ENCODE measurements around the gene NDUFA1. TPM values are rescaled to one million over a fixed set of nuclear protein-coding genes. Genes with fewer than 3 reads are reported as not detected.
A peak's percentile ranks its signal among the peaks of the same experiment; 100 is the strongest.
"Not testable (repeated sequence)": the region's sequence is repeated elsewhere in the genome, so short reads cannot be mapped to it uniquely, and the experiment has no call there.

The NDUFA1 gene
- total RNA-seq, 6 experiments from 2014 or later: 45.9 to 74.1 (median 65.1) TPM

DNA sequence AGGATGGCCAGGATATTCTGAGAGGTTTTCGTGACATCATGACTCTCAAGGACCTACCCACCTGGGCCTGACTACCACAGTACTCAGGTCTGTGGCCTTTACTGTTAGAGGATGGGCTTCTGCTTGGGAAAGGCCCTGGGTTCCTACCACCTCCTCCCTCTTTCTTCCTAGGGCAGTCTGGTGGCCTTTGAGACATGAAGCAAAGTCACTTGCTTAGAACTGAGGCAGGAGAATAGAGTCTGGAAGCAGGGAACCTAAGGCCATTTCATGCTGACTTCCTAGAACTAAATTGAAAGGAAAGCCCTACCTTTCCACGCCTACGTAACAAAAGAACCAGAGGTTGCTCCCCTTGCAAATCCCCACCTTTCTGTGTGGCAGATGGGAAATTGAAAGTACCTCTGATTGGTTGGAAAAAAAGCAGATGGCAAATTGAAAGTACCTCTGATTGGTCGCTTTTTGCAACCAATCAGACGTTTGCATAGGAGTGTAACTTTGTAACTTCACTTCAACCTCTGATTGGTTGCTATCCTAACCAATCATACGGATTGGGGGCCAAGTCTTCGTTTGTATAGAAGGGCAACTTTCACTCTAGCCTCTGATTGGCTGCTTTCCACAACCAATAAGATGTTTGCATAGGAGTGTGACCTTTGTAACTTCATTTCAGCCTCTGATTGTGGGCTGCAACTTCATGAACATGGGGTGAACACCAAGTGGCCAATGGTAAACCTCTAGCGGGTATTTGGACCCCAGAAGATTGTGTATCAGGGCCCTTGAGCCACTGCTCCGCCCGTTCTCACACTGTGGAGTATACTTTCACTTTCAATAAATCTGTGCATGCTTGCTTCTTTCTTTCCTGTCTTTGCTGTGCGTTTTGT is 14.2 kb downstream of the NDUFA1 start:
- H3K9me3 ChIP-seq: no peaks in the 10 kb centered on the region
- intact Hi-C loops (cut with DNase I): no loop called here
- no peaks in the 10 kb centered on the region for H3K36me3 ChIP-seq
- peak; percentile 44 to 79 (median 51) for ATAC-seq
- H3K4me1 ChIP-seq: no peaks in the 10 kb centered on the region
- no peak for DNase-seq
- H3K27ac ChIP-seq: no peak overlapping the region
- peak overlapping the region in 1 of 3 donors; percentile 7 for H3K4me3 ChIP-seq
- no peaks in the 10 kb centered on the region for H3K27me3 ChIP-seq
- WGBS (ENCODE audit: insufficient coverage, low coverage, low lambda C conversion rate, missing lambda C conversion rate): 46% methylated on average over 10 of the region's 11 CpGs
- no peak for TF ChIP-seq POLR2A (IDR thresholded peaks at IDR 0.05)
- TF ChIP-seq, protein P1, sequence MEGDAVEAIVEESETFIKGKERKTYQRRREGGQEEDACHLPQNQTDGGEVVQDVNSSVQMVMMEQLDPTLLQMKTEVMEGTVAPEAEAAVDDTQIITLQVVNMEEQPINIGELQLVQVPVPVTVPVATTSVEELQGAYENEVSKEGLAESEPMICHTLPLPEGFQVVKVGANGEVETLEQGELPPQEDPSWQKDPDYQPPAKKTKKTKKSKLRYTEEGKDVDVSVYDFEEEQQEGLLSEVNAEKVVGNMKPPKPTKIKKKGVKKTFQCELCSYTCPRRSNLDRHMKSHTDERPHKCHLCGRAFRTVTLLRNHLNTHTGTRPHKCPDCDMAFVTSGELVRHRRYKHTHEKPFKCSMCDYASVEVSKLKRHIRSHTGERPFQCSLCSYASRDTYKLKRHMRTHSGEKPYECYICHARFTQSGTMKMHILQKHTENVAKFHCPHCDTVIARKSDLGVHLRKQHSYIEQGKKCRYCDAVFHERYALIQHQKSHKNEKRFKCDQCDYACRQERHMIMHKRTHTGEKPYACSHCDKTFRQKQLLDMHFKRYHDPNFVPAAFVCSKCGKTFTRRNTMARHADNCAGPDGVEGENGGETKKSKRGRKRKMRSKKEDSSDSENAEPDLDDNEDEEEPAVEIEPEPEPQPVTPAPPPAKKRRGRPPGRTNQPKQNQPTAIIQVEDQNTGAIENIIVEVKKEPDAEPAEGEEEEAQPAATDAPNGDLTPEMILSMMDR (IDR thresholded peaks at IDR 0.05): no peak

DNA sequence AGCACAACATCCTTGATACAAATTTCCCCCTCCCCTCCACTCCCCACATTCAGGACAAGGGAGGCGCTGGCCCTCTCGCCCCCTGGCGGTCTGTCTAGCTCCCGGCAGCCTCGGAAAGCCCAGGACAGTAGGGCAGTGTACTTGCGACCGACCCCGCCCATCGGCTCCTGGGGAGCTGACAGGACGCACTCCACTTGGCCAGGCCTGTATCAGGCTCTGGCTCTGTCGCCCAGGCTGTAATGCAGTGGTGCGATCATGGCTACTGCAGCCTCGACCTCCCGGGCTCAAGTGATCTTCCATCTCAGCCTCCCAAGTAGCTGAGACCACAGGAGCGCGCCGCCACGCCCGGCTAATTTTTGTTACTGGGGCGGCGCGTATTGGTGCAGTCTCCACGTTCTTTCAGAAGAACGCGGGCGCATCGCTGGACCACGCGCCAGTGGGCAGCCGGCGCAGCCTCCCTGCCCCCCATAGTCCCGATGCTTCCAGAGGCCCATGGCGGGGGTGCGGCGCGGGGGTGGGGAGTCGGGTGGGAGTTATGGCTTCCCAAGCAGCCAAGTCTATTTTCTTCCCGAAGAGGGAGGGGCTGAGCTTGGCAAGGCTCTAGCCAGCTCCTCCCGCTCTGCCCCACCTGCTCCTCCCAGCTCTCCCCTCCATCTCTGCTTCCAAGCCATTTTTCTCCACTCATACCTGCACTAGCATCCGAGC is 16.2 kb downstream of the NDUFA1 start:
- H3K4me1 ChIP-seq: no peaks in the 10 kb centered on the region
- TF ChIP-seq, protein P1 (IDR thresholded peaks at IDR 0.05): peak; percentile 33 to 44 (median 39)
- no peak for TF ChIP-seq POLR2A (IDR thresholded peaks at IDR 0.05)
- H3K4me3 ChIP-seq: peak overlapping the region in 1 of 3 donors; percentile 2
- no peaks in the 10 kb centered on the region for H3K9me3 ChIP-seq
- H3K36me3 ChIP-seq: no peaks in the 10 kb centered on the region
- intact Hi-C loops (cut with DNase I): no loop called here
- H3K27me3 ChIP-seq: no peaks in the 10 kb centered on the region
- peak; percentile 91 to 95 (median 92) for ATAC-seq
- 35% methylated on average over 5 of the region's 40 CpGs for WGBS (ENCODE audit: insufficient coverage, low coverage, low lambda C conversion rate, missing lambda C conversion rate)
- peak; percentile 51 to 69 (median 62) for DNase-seq
- no peak overlapping the region for H3K27ac ChIP-seq

DNA sequence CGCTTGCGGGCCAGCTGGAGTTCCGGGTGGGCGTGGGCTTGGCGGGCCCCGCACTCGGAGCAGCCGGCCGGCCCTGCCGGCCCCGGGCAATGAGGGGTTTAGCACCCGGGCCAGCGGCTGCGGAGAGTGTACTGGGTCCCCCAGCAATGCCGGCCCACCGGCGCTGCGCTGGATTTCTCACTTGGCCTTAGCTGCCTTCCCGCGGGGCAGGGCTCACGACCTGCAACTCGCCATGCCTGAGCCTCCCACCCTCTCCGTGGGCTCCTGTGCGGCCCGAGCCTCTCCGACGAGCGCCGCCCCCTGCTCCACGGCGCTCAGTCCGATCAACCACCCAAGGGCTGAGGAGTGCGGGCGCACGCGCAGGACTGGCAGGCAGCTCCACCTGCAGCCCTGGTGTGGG is 19.0 kb downstream of the NDUFA1 start:
- DNase-seq; H3K36me3 ChIP-seq; H3K27me3 ChIP-seq; ATAC-seq; H3K9me3 ChIP-seq; H3K4me1 ChIP-seq; intact Hi-C loops (cut with DNase I); H3K4me3 ChIP-seq; H3K27ac ChIP-seq: not testable (repeated sequence)
- no CpG with 5 or more reads among the region's 36 CpGs for WGBS (ENCODE audit: insufficient coverage, low coverage, low lambda C conversion rate, missing lambda C conversion rate)

DNA sequence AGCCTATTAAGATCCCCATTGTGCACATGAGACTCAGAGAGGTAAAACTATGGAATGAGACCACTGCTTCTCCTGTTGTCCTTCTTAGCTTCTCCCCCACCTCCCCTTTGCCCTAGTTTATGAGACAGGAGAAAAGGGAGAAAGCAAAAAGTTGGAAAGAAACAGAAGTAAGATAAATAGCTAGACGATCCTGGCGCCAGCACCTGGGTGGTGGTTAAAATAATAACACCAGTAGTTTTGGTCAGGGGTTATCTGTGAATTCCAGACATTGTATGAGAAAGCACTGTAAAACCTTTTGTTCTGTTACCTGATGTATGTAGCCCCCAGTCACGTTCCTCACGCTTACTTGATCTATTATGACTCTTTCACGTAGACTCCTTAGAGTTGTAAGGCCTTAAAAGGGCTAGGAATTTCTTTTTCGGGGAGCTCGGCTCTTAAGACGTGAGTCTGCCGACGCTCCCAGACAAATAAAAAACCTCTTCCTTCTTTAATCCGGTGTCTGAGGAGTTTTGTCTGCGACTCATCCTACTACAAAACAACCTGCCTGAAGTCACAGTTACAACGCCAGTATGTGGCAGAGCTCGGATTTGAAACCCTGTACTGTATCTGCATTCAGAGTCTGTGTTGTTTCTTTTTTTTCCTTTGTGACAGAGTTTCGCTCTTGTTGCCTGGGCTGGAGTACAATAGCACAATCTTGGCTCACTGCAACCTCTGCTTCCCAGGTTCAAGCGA is 20.5 kb downstream of the NDUFA1 start:
- DNase-seq; H3K9me3 ChIP-seq; intact Hi-C loops (cut with DNase I); H3K27me3 ChIP-seq; H3K36me3 ChIP-seq; H3K4me3 ChIP-seq; H3K4me1 ChIP-seq; H3K27ac ChIP-seq; ATAC-seq: not testable (repeated sequence)
- WGBS (ENCODE audit: insufficient coverage, low coverage, low lambda C conversion rate, missing lambda C conversion rate): 47% methylated on average over 11 of the region's 16 CpGs

DNA sequence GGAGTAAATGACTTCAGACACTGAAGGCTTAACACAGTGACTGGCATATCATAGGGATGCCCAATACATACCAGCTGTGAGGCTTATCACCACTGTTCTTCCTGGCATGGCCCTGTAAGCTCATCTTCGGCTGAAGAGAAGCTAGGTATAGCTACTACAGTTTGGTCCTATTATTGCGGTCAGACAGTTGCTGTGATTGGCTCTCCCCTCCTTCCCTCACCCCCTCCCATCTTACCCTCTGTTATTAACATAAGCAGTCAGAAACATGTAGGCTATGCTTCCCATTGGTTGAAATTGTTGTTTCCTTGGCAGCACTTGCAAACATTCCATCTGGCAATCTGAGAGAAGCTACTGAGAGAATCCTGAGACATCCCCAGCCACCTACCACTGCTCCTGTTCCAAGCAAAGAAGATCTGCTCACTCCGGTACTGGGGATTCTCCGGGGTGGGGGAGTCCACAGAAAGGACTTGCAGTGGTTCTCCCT is 24.3 kb downstream of the NDUFA1 start, which contains the start of gene AKAP14:
Gene AKAP14, plus strand, starts transcription at position 51 of the 484 bp plus-strand sequence. CDS start 7,331 bp downstream, outside the sequence.
- H3K27ac ChIP-seq: no peak within 1 kb of the TSS
- no peaks in the 10 kb centered on the region for H3K36me3 ChIP-seq
- H3K4me1 ChIP-seq: no peaks in the 10 kb centered on the region
- WGBS (ENCODE audit: insufficient coverage, low coverage, low lambda C conversion rate, missing lambda C conversion rate): 40% methylated on average over 4 of the region's 4 CpGs
- no peaks in the 10 kb centered on the region for H3K9me3 ChIP-seq
- no peaks in the 10 kb centered on the region for H3K27me3 ChIP-seq
- DNase-seq: no peak
- intact Hi-C loops (cut with DNase I): no loop called here
- no peak within 1 kb of the TSS for H3K4me3 ChIP-seq
- TF ChIP-seq POLR2A (IDR thresholded peaks at IDR 0.05): no peak
- TF ChIP-seq, protein P1 (IDR thresholded peaks at IDR 0.05): no peak
- no peak for ATAC-seq
